HK-2 (cell line): ENCODE results near the gene TUBA8.

Experiments
- DNase-seq: peaks from one replicate; pipeline ENCODE4 v3.0.0-alpha.2; 2018; ENCODE audit not compliant: unreplicated experiment

Gene TUBA8

DNA sequence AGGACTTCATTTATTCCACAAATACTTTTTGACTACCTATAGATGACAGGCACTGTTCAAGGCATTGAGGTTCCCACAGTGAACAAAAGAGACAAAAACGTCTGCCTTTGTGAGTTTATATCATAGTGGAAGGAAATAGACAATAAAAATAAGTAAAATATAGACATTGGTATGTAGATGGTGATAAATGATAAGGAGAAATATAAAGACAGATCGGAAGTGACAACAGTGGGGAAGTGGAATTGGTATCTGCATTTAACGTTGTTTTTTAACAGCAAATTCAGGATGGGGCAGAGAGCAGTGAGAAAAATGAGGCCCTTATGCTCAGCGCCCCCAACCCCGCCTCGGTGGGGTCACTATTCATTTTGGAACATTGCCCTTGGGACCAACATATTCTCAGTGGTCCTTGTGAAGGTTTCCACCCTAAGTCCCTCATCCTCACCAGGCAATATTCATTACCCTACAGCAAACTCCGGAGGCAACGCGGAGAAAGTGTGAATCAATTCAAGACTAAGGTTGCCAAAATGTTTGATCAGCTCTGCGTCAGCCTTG, 33.4 kb upstream of the TUBA8 start:
- no peak for DNase-seq

DNA sequence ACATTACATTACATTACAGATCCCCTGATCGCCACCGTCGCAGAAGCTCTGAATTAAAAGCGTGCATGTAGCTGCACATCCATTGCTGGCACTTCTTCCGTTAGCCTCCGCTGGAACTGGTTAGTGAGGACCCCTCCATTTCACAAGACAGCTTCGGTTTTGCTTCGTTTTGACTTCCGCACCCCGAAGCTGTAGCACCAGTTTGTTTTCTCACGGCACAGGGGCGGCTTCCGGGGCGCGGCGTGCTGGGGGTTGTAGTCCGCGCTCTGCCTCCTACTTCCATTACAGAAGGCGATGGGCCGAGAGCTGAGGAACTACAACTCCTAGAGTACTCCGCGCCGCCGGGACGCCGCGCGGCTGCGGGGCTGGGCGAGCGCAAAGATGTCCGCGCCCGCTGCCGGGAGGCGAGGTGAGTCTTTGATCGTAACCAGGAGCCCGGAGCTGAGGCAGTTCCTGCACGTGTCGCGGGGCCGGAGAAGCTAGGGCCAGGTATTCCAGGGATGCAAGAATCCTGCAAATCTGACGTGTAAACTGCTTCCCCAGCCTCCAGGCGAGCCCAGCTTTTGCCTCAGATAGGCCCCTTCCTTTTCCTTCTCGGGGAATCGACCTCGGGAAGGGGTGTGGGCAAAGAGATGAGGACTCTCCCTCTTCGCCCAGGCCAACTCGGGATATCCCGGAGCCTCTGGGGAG, 32.8 kb upstream of the TUBA8 start, which contains the start of gene PEX26:
PEX26 (plus strand) TSS at position 352 of the 690 bp plus-strand sequence. CDS start 387 bp downstream, outside the sequence.
- peak; percentile 88 for DNase-seq

DNA sequence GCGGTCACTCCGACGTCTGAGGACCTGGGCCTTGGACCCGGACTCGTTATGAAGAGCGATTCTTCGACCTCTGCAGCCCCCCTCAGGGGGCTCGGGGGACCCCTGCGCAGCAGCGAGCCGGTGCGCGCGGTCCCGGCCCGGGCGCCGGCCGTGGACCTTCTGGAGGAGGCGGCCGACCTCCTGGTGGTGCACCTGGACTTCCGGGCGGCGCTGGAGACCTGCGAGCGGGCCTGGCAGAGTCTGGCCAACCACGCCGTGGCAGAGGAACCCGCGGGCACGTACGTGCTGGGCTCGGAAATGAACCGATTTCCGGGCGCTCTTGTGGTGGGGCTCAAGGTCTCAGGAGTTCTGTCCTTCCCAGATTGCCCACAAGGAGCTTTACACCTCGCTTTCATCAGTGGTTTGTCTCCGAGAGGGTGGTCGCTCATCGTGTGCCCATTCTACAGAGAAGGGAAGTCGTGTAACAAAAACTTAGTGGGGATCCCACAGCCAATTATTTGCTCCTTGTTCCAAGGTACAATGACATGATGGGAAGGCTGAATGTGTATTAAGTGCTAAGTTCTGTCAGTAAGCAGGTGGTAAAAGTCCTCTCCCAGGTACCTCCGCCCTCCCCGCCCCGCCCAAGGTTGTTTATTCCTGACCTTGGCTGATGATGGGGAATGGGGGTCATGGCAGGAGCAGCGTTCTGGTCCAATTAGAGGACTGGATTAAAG, 32.1 kb upstream of the TUBA8 start:
- DNase-seq = peak; percentile 68

DNA sequence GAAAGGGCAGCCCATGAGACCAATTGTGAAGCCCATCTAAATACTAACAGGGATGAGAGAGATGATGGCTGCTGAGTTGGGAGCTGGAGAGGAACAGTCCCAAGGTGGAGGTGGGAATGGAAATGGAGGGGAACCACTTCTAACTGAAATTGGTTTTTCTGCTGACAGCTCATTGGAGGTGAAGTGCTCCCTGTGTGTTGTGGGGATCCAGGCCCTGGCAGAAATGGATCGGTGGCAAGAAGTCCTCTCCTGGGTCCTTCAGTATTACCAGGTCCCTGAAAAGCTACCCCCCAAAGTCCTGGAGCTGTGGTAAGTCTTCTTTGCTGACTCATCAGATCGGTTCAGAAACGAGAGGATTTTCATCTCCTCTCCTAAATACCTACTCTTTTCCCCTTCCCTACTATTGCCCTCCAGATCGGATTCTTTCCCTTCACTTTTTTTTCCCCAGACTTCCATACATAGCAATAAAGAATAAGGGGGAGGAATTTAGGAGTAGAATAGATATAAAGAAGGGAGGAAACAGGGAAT, 30.8 kb upstream of the TUBA8 start:
- DNase-seq = no peak

DNA sequence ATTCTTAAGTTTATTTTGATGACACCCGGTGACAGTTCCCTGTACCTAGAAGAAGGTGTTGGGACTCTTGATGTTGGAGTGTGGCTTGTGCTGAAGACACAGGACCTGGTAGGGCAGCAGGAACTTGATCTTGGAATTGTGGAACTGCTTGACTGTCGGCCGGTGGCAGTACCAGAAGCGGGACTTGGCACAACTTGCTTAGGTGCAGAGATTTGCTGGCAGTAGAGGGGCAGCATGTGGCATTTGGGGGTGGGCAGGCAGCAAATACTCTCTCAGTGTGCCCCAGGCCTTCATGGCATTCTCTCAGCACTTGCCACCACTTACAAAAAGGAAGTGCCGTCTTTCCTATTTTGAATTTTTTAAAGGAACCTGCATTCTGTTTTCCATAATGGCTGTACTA, 29.2 kb upstream of the TUBA8 start:
- no peak for DNase-seq

DNA sequence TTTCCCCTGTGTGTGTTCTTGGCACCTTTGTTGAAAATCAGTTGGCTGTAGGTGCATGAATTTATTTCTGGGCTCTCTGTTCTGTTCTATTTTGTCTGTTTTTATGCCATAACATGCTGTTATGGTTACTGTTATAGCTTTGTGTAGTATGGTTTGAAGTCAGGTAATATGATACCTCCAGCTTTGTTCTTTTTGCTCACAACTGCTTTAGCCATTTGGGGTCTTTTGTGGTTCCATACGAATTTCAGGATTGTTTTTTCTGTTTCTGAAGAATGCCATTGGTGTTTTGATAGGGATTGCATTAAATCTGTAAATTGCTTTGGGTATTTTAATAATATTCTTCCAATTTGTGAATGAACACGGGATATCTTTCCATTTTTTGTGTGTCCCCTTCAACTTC, 28.1 kb upstream of the TUBA8 start:
- DNase-seq = no peak

DNA sequence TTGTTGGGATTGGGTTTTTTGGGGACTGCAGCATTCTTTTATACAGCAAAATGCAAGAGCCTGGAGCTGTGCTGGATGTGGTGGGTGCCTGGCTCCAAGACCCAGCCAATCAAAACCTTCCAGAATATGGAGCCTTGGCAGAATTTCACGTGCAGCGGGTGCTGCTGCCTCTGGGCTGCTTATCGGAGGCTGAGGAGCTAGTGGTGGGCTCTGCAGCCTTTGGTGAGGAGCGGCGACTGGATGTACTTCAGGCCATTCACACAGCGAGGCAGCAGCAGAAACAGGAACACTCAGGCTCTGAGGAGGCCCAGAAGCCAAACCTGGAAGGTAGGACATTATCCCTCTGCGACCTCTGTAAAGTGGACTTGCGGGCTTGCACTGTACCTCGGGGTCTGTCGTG, 27.2 kb upstream of the TUBA8 start:
- no peak for DNase-seq

DNA sequence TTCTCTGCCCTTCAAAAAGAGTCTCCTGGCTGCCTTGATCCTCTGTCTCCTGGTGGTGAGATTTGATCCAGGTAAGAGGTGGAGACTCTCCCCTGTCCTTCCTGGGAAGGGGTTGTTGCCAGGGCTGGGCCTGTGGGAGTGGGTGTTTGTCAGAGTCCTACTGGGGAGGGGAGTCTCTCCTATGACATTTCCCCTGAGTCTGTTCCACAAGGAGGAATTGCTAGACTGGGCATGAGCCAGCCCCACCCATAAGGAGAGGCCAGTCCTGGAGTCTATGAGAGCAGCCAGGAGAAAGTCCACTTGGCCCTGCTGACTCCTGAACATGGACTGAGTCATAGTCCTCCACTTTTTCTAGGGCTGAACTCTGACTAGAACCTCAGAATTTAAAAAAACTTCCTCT, 25.4 kb upstream of the TUBA8 start:
- no peak for DNase-seq

DNA sequence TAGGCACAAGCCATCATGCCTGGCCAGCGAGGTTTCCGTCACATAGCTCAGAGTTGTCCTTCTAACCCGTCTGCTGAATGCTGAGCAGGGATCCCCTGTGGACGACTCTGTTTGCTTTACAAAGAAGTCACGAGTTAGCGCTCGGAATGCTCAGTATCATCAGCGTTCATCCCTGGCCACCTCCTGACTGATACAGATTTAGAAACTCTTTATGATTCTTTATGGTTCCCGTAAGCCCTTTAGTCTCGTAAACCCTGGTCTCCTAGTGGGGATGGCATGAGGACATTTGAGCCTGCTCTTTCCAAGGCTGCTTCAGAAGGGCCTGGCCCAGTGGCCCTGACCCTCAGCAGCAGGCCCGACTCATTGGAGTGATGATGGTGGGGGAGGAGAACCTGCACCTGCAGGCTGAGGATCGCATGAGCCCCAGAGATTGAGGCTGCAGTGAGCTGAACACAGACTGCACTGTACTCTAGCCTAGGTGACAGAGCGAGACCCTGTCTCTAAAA, 23.2 kb upstream of the TUBA8 start:
- DNase-seq = no peak

DNA sequence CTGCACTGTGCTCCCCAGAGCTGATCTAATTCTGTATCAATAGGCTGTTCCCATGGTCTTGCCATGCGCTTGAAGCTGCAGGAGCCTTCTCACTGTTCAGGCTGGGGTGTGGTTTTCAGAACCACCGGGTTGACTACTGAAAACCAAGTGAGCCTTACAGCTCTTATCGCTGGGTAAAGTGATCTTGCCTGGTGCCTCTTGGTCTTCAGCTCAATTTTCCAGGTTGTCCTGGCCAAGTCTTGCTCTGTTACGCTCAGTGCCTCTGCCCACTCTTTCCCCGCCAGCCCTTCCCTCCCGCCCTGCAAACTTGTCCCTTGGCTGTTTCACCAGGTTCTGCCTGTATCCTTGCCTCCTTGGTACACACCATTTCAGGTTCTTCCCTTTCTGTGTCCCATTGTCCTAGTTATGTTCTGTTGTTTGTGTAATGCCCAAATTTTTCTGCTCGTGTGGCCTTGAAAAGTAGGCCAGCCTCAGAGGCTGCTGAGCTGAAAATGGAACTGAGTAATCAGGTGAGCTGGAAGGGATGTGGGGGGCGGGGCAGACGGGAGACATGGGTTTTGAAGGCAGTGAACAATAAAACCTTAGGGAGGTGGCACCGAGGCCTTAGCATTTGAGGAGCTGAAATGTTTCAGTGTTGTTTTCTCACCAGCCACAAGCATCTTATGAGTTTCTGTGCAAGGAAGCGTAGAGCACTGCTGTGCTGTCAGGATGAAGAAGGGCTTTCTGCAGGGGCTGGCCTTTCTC, 21.6 kb upstream of the TUBA8 start:
- DNase-seq = no peak

DNA sequence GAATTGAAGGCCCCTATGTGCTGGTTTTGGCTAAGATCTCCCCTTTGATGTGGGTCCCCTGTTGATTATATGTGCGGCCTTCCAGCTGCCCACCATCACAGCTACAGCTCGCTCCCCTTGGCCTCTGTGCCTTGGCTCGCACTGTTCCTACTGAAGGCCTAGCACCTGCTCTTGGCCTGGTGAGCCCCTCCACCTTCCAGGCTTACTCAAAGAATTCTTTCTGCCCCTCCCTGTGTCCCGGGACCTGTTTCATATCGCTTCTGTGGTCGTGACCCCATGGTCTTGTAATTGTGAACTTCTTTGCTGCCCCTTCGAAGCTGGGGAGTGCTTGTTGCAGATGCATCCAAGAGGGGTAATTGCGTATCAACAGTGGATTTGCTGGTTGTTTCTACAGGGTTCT, 20.3 kb upstream of the TUBA8 start:
- DNase-seq = no peak

DNA sequence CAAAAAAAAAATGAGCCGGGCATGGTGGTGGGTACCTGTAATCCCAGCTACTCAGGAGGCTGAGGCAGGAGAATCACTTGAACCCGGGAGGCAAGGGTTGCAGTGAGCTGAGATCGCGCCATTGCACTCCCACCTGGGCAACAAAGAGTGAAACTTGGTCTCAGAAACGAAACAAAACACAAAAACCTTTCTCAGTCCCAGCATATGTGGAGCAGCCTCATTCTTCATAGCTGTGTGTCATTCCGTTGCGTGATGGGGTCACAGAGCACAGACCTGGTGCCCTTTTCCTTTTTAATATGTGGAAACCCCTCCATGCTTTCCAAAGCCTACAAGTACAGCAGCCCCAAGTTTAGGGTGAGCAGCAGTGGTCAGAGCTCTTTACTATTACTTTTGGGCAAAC, 19.1 kb upstream of the TUBA8 start:
- DNase-seq = no peak

DNA sequence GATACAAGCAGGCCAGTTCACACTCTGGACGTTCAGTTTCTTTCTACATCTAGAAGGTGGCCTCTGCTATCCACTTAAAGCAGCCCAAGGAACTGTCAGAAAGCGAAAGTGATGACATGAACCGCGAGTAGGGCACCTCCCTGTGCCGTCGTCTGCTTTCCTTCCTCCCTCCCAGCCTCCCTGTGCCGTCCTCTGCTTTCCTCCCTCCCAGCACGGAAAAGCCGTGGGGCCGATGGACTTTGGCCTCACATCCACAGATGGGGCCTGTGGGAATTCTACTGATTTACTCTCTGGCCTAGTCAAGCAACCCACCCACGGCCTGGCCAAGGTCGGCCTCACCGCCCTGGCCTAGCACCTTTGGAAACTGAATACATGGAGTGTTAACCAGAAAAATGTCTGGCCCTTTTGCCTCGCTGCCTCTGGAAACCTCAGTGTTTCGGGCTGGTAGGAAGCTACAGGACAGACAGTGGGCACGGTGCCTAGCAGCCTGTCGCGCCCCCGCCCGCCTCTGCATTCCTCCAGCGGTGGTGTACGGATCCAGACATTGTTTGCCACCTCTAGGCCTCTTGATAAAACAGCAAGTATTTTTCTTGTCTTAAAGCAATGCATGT, 18.6 kb upstream of the TUBA8 start:
- peak; percentile 73 for DNase-seq

DNA sequence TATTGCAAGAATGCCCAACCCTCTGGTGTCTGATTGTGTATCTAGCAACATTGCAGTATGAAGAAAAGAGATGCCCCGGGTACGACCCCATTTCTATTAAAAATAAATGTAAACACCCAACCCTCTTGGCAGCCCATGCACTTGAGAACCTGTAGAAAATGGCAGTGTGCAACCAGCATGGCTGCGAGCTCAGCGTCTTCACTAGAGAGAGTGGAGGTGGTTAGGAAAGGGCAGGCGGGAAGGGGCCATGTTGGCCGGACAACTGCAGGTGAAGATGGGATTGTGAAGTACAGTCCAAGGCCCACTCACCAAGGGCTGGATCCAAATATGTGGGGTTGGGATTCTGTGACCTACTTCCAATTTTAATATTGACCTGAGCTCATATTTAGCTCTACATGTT, 16.9 kb upstream of the TUBA8 start:
- no peak for DNase-seq

DNA sequence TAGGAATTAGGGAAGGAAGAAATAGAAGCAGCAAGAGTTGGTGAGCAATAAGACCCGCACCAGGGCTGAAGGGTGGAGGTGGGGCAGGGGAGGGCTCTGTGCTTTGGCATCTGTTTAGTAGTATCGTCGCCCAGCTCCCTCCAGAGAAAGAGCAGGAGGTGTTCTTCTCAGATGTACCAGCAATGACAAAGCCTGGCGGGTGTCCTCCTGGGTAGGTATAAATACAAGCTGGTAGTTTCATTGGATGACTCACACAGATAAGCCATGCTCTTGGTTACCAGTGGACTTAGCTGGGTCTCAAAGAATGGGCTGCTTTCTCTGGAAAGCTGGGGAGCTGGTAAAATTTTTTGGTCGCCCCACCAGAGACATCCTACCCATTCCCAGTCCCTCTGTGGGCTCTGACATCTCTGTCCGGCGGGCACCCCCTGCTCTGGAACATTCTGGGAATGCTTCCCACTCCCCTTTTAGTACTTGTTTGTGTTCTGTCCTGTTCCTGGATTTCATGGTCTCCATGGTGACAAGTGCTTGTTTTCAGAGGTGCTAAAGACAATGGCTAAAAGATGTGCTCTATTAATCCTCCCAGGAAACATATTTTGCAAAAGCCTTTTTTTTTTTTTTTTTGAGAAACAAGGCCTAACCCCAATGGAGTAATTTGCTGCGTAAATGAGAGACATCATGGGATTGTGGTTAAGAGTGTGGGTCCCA, 15.4 kb upstream of the TUBA8 start:
- DNase-seq = no peak

DNA sequence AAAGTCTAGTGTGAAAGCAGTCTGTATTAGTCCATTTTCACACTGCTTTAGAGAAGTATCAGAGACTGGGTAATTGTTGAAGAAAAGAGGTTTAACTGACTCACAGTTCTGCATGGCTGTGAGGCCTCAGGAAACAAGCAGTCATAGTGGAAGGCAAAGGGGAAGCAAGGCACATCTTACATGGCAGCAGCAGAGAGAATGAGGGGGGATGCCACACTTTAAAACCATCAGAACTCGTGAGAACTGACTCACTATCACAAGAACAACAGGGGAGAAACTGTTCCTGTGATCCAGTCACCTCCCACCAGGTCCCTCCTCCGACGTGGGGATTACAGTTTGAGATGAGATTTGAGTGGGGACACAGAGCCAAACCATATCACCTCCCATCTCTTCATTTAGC, 13.8 kb upstream of the TUBA8 start:
- no peak for DNase-seq

DNA sequence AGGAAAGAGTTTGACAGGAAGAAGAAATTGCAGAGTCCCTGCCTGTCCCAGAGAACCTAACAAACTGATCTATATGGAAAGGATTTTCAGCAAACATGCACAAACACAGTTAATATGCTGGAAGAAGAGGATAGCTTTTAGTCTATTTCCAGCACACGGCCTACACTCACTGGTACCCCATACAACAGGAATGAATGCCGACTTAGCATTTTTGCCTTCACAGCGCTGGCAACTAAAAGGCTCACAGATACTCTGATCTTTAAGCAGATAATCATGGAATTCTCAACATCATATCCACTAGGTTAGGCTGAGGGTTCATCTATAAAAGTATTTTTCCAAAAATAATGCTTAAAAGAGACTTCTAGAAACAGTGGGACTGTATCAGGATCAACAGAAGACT, 9.8 kb upstream of the TUBA8 start:
- no peak for DNase-seq

DNA sequence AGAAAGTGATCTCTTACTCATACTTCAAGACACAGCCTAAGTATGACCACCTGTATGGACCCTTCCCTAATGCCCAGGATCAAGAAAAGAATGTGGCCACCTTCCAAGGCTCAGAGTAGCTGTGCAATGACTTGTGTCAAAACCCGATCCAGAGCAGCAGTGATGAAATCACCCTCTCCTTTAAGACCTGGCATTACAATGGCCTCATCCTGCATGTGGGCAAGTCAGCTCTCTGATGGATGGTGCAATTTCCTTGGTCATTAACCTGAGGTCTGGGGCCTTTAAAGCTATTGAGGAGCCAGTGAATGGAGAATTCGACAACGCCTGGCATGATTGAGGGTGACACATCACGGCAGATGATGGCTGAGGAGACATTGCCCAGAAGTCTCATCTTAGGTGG, 9.1 kb upstream of the TUBA8 start:
- peak; percentile 44 for DNase-seq

DNA sequence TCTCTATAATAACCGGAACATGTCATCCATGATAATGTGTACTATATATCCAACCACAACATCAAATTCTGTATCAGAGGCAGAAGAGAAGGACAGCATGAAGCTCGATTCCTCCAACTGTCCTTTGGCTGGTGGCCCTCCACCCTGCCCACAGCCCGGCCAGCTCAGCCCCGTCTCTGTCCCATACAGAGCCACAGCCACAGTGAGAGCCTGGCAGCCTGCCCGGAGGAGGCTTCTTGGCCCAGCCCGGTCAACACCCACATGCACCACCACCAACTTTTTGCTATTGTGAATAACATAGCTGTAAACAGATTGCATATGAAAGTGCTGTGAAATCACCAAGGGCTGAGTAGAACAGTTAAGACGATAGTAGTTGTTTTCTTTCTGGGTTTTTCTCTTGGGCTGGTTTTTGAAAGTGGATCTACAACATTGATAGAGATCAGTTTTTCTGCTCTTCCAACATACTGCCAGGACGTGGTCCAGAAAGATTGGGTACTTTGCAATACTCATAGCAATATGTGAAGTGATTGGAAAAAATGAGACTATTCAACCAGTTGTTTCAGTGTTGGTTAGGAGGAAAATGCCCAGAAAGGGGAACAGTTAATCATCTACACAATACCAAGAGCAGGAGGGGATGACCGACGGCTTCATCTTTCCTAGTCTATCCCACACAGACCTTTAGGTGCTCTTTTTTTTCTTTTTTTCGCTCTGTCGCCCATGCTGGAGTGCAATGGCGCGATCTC, 6.9 kb upstream of the TUBA8 start:
- DNase-seq = no peak

DNA sequence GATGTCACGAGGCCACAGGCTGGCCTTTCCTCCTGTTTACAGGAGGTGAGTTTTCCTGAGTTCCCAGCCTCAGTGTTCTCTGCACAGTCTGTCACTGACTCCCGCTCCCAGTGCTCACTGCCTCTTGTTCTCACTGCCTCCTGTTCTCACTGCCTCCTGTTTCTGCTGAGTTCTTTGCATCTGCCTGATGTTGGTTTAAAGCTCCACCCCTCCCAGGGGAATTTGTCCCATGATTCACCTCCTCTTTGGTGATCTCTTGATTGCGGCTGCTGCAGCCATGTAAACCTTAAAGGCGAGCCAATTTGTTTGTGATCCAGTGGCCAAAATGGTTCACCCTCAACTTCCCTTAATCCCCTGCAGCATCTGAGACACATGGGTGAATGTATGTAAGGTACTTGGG, 6.0 kb upstream of the TUBA8 start:
- no peak for DNase-seq
